WTC11 (cell line): ENCODE measurements around the gene EPDR1. TPM values are rescaled to one million over a fixed set of nuclear protein-coding genes. Genes with fewer than 3 reads are reported as not detected.

Source experiments
- ATAC-seq: fragments of 200-7000 bp; cut with Tn5 transposase; 2 replicates; pipeline ENCODE4 v1.10.0; 2021; ENCODE audit warnings: mild to moderate bottlenecking, moderate library complexity
- CTCF ChIA-PET: fragments of 300-600 bp; sonication (Branson Sonifier 250); formaldehyde crosslinking; loops from one replicate; lab custom pipeline; 2021; ENCODE audit warnings: antibody characterized with exemption; lab: Charles Lee
- POLR2A ChIA-PET: fragments of 350-600 bp; sonication (Branson Sonifier 250); formaldehyde crosslinking; loops from one replicate; lab custom pipeline; 2021; ENCODE audit warnings: antibody characterized with exemption; lab: Charles Lee
- DNase-seq: peaks from one replicate; pipeline ENCODE4 v3.0.0; 2021; ENCODE audit warnings: low spot score
- H3K27ac Mint-ChIP-seq: 2 replicates; pipeline ENCODE4 v1.8.0; 2021; ENCODE audit warnings: mixed read lengths
- H3K27me3 Mint-ChIP-seq: 2 replicates; pipeline ENCODE4 v1.8.0; 2021; ENCODE audit warnings: low read depth, mild to moderate bottlenecking, moderate library complexity, mixed read lengths
- H3K36me3 Mint-ChIP-seq: 2 replicates; pipeline ENCODE4 v1.8.0; 2021; ENCODE audit warnings: mixed read lengths
- H3K4me1 Mint-ChIP-seq: 2 replicates; pipeline ENCODE4 v1.8.0; 2022; ENCODE audit warnings: mixed read lengths
- H3K4me3 Mint-ChIP-seq: 2 replicates; pipeline ENCODE4 v1.8.0; 2021; ENCODE audit warnings: mild to moderate bottlenecking, moderate library complexity, mixed read lengths
- H3K9me3 Mint-ChIP-seq: 2 replicates; pipeline ENCODE4 v1.8.0; 2021; ENCODE audit warnings: mixed read lengths
- ATF1 ChIP-seq: sonication (generic); formaldehyde crosslinking; IDR thresholded peaks from 2 replicates; pipeline ENCODE4 v1.8.1; 2023; ENCODE audit warnings: mild to moderate bottlenecking, moderate library complexity, missing genetic modification reagents
- CDX4 ChIP-seq: fragments of 250-450 bp; sonication (Bioruptor Pico); IDR thresholded peaks from 2 replicates; pipeline ENCODE4 v1.9.0; 2021; ENCODE audit warnings: moderate library complexity, mild to moderate bottlenecking, inconsistent platforms, borderline replicate concordance
- GRHL2 ChIP-seq: fragments of 250-450 bp; sonication (Bioruptor Pico); IDR thresholded peaks from 2 replicates; pipeline ENCODE4 v1.8.0; 2022; ENCODE audit warnings: mild to moderate bottlenecking, moderate library complexity; ENCODE audit not compliant: insufficient replicate concordance, severe bottlenecking
- IRF2 ChIP-seq: sonication (generic); formaldehyde crosslinking; IDR thresholded peaks from 2 replicates; pipeline ENCODE4 v1.8.0; 2022; ENCODE audit warnings: low read depth, missing genetic modification reagents, borderline replicate concordance
- MLX ChIP-seq: sonication (generic); formaldehyde crosslinking; IDR thresholded peaks from 2 replicates; pipeline ENCODE4 v1.8.1; 2023; ENCODE audit warnings: mild to moderate bottlenecking, missing genetic modification reagents, moderate library complexity
- PRRX2 ChIP-seq: fragments of 250-450 bp; sonication (Bioruptor Pico); IDR thresholded peaks from 2 replicates; pipeline ENCODE4 v1.8.0; 2021; ENCODE audit warnings: mild to moderate bottlenecking
- RORB ChIP-seq: fragments of 250-450 bp; sonication (Bioruptor Pico); IDR thresholded peaks from 2 replicates; pipeline ENCODE4 v1.9.0; 2021; ENCODE audit warnings: mild to moderate bottlenecking
- ZNF219 ChIP-seq: sonication (generic); formaldehyde crosslinking; IDR thresholded peaks from 2 replicates; pipeline ENCODE4 v1.8.0; 2023; ENCODE audit warnings: missing genetic modification reagents, mild to moderate bottlenecking, borderline replicate concordance
- ZNF232 ChIP-seq: sonication (generic); formaldehyde crosslinking; IDR thresholded peaks from 2 replicates; pipeline ENCODE4 v1.8.0; 2022; ENCODE audit warnings: mild to moderate bottlenecking, missing genetic modification reagents
- ZNF317 ChIP-seq: sonication (generic); formaldehyde crosslinking; IDR thresholded peaks from 2 replicates; pipeline ENCODE4 v1.8.1; 2023; ENCODE audit warnings: low read depth, mild to moderate bottlenecking, moderate library complexity, missing genetic modification reagents, borderline replicate concordance
- ZNF416 ChIP-seq: fragments of 250-450 bp; sonication (Bioruptor Pico); IDR thresholded peaks from 2 replicates; pipeline ENCODE4 v1.9.0; 2021; ENCODE audit warnings: mild to moderate bottlenecking, inconsistent platforms
- ZSCAN18 ChIP-seq: fragments of 250-450 bp; sonication (Bioruptor Pico); IDR thresholded peaks from 2 replicates; pipeline ENCODE4 v2.1.2; 2022; ENCODE audit warnings: mild to moderate bottlenecking, moderate library complexity
- total RNA-seq: library from RNA; stranded (reverse); gene quantifications from 3 replicates; pipeline ENCODE4 v1.2.3, GENCODE V29; 2021
- TF ChIP-seq, protein P1 (sequence below): sonication (generic); formaldehyde crosslinking; IDR thresholded peaks from 2 replicates; pipeline ENCODE4 v1.8.0; 2023; ENCODE audit warnings: missing genetic modification reagents, mild to moderate bottlenecking, borderline replicate concordance
- TF ChIP-seq, protein P2 (sequence below): fragments of 250-450 bp; sonication (Bioruptor Pico); conservative IDR thresholded peaks from 2 replicates; pipeline ENCODE4 v1.9.0; 2021; ENCODE audit warnings: mild to moderate bottlenecking
- TF ChIP-seq, protein P3 (sequence below): sonication (generic); formaldehyde crosslinking; IDR thresholded peaks from 2 replicates; pipeline ENCODE4 v1.8.1; 2023; ENCODE audit warnings: mild to moderate bottlenecking, moderate library complexity, missing genetic modification reagents

EPDR1 gene
- total RNA-seq, 1 experiment from 2014 or later, result 7.4 TPM

- TF ChIP-seq, protein P1, sequence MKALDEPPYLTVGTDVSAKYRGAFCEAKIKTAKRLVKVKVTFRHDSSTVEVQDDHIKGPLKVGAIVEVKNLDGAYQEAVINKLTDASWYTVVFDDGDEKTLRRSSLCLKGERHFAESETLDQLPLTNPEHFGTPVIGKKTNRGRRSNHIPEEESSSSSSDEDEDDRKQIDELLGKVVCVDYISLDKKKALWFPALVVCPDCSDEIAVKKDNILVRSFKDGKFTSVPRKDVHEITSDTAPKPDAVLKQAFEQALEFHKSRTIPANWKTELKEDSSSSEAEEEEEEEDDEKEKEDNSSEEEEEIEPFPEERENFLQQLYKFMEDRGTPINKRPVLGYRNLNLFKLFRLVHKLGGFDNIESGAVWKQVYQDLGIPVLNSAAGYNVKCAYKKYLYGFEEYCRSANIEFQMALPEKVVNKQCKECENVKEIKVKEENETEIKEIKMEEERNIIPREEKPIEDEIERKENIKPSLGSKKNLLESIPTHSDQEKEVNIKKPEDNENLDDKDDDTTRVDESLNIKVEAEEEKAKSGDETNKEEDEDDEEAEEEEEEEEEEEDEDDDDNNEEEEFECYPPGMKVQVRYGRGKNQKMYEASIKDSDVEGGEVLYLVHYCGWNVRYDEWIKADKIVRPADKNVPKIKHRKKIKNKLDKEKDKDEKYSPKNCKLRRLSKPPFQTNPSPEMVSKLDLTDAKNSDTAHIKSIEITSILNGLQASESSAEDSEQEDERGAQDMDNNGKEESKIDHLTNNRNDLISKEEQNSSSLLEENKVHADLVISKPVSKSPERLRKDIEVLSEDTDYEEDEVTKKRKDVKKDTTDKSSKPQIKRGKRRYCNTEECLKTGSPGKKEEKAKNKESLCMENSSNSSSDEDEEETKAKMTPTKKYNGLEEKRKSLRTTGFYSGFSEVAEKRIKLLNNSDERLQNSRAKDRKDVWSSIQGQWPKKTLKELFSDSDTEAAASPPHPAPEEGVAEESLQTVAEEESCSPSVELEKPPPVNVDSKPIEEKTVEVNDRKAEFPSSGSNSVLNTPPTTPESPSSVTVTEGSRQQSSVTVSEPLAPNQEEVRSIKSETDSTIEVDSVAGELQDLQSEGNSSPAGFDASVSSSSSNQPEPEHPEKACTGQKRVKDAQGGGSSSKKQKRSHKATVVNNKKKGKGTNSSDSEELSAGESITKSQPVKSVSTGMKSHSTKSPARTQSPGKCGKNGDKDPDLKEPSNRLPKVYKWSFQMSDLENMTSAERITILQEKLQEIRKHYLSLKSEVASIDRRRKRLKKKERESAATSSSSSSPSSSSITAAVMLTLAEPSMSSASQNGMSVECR (CRISPR knock-in tag), result no peak
- no peak for TF ChIP-seq PRRX2
- no peak for TF ChIP-seq ZNF219 (CRISPR knock-in tag)
- no peak for TF ChIP-seq ZSCAN18 (CRISPR knock-in tag)
- no peak for TF ChIP-seq GRHL2
- no peak for TF ChIP-seq ZNF232
- TF ChIP-seq ZNF317 (CRISPR knock-in tag), result no peak
- no peak for TF ChIP-seq CDX4 (CRISPR knock-in tag)
- no peak for TF ChIP-seq IRF2
- no peak for TF ChIP-seq RORB (CRISPR knock-in tag)
- TF ChIP-seq, protein P2, sequence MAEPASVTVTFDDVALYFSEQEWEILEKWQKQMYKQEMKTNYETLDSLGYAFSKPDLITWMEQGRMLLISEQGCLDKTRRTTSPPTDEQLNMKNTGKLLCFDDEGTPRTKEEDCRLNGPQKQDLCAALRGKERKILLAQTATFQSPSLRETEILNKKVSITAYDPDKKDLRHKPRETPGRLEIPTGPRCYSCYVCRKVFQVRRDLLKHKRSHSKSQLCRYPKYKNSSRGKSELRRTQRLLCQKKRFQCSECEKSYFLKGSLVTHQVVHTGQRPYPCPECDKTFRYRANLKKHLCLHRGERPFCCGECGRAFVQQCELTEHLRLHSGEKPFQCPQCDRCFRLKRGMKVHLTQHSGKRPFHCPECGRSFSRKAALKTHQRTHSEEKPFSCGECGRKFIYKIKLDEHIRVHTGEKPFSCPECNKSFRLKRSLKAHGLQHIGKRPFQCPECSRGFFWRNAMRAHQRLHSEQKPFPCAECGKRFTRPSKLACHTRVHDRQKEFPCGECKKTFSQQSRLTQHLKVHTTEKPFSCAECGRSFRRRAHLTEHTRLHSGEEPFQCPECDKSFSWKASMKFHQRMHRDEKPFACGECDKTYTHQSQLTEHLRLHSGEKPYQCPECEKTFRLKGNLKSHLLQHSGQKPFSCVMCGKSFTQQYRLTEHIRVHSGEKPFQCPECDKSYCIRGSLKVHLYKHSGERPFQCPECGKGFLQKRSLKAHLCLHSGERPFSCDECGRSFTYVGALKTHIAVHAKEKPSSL (CRISPR knock-in tag), result no peak
Observed at GRCh38 chr7:37921876-37922275, 1.4 kb downstream of the EPDR1 start (continued).

GRCh38 chr7:37923996-37924395 lies 3.6 kb downstream of the EPDR1 start:
- Mint-ChIP-seq H3K4me1 (peaks cover 13% of the 10 kb centered on the region), H3K27ac (no peak overlapping the region), H3K9me3 (peaks cover 17% of the 10 kb centered on the region; the same call in 1 of the 2 replicates), H3K36me3 (peaks cover 7% of the 10 kb centered on the region), H3K27me3 (peaks cover 22% of the 10 kb centered on the region), H3K4me3 (no peak overlapping the region)
- POLR2A ChIA-PET, result no interaction called here
- ATAC-seq (no peak), DNase-seq (no peak)
- TF ChIP-seq, protein P3, sequence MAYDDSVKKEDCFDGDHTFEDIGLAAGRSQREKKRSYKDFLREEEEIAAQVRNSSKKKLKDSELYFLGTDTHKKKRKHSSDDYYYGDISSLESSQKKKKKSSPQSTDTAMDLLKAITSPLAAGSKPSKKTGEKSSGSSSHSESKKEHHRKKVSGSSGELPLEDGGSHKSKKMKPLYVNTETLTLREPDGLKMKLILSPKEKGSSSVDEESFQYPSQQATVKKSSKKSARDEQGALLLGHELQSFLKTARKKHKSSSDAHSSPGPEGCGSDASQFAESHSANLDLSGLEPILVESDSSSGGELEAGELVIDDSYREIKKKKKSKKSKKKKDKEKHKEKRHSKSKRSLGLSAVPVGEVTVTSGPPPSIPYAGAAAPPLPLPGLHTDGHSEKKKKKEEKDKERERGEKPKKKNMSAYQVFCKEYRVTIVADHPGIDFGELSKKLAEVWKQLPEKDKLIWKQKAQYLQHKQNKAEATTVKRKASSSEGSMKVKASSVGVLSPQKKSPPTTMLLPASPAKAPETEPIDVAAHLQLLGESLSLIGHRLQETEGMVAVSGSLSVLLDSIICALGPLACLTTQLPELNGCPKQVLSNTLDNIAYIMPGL (CRISPR knock-in tag), result no peak
- TF ChIP-seq ATF1 (CRISPR knock-in tag) (no peak), MLX (CRISPR knock-in tag) (no peak), ZNF416 (CRISPR knock-in tag) (no peak)
- CTCF ChIA-PET, result no interaction called here
